Measurements from ENCODE around the gene POLR1E.

DNA sequence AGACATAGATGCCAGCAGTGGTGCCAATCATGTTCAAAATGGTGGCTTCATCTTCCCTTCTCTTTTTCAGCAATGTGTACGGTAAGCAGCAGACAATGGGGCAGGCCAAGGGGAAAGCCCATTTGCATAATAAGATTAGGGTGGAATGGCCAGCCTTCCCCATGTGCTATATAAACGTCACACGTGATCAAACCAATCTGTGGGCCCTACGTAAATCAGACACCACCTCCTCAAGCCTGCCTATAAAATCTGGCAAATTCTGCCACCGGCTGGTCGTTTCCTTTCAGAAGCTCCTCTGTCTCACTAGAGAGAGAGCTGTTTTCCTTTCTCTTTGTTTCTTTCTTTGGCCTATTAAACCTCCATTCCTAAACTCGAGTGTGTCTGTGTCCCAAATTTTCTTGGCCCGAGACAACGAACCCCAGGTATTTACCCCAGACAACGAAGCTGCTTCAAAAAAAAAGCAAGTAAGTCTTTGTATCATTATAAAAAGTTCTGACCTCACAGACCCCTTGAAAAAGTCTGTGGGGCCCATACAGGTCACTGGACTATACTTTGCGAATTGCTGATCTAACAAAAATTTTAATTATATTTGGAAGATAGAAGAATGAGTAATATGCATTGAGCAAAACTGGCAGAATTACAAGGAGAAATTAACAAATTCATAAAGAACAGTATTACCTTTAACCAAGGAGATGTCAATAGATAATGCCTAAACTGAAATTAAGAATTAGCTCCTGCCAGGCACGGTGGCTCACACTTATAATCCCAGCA is 35.7 kb upstream of the POLR1E start:
- TF ChIP-seq EZH2 (IDR thresholded peaks at IDR 0.05) = no peak
- no peak for TF ChIP-seq POLR2AphosphoS5 (IDR thresholded peaks at IDR 0.05; ENCODE audit: borderline replicate concordance, low read depth, low read length)
- no peak for TF ChIP-seq FOXP2 (optimal IDR thresholded peaks at IDR 0.05; ENCODE audit: control extremely low read depth, extremely low read length, insufficient read depth)

Measured in SK-N-MC (cell line).